ENCODE data around the gene SPEM2.

DNA sequence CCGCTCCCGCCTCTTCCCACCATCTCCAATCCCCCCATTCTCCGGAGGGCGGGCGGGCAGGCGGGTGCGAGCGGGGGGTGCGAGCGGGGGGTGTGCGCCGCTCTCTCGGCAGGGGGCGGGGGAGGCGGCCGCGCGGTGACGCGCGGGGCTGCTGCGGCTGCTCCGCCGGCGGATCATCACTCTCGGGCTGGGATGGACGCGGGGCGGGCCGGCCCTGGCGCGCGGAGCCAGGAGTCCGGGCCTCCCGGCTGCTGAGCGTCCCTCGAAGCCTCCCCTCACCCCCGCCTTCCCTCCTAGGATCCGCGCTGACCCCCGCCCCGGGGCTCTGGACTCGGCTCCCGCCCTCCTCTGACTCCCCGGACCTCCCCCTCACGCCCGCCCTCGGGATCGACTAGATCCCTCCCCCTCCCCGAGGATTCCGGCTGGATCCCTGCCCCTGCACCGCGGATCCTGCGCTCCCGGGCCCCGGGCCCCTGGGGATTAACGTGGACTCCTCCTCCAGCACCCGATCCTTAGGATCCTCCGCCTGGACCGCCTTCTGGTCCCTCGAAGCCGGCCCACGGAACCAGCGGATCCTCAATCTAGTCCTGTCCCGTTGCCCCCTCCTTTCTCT lies 20.6 kb upstream of the SPEM2 start:
- no peak for TF ChIP-seq CTCF (IDR thresholded peaks at IDR 0.05)
- TF ChIP-seq, protein P1, sequence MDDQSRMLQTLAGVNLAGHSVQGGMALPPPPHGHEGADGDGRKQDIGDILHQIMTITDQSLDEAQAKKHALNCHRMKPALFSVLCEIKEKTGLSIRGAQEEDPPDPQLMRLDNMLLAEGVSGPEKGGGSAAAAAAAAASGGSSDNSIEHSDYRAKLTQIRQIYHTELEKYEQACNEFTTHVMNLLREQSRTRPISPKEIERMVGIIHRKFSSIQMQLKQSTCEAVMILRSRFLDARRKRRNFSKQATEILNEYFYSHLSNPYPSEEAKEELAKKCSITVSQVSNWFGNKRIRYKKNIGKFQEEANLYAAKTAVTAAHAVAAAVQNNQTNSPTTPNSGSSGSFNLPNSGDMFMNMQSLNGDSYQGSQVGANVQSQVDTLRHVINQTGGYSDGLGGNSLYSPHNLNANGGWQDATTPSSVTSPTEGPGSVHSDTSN (IDR thresholded peaks at IDR 0.05), result no peak
- TF ChIP-seq SREBF2 (IDR thresholded peaks at IDR 0.05), result no peak
- TF ChIP-seq KDM1A (IDR thresholded peaks at IDR 0.05; ENCODE audit: low read depth), result no peak
- TF ChIP-seq HMGXB4 (CRISPR knock-in tag; IDR thresholded peaks at IDR 0.05; ENCODE audit: borderline replicate concordance), result no peak
- 0 out of 5 replicates have a peak, but pooled peaks of 1 of the 2 experiments have one; percentile 26 for TF ChIP-seq RAD21 (conservative IDR thresholded peaks at IDR 0.05 in 1 of 2, IDR thresholded peaks at IDR 0.05 in 1 of 2)
- no peak for TF ChIP-seq EHMT2 (IDR thresholded peaks at IDR 0.05; ENCODE audit: low read depth)
- TF ChIP-seq POLR2A (IDR thresholded peaks at IDR 0.05; ENCODE audit: low read length), result peak; percentile 44; the same call in 1 of the 2 replicates
- TF ChIP-seq MYC (IDR thresholded peaks at IDR 0.05; ENCODE audit: borderline replicate concordance, low read length), result no peak
- TF ChIP-seq JUNB (IDR thresholded peaks at IDR 0.05), result no peak
